RWPE2 (cell line): ENCODE measurements around the gene TXNL4A.

ENCODE experiments used
- ATAC-seq: fragments of 200-7000 bp; cut with Tn5 transposase; 3 replicates; pipeline ENCODE4 v1.9.1; 2021; ENCODE audit warnings: low read depth
- DNase-seq: peaks from one replicate; pipeline ENCODE4 v3.0.0-alpha.2; 2020; ENCODE audit warnings: low spot score
- H3K27ac ChIP-seq: fragments of 450-650 bp; 2 replicates; pipeline ENCODE4 v1.5.1; 2017; ENCODE audit warnings: mild to moderate bottlenecking; ENCODE audit not compliant: poor library complexity, severe bottlenecking
- H3K27me3 ChIP-seq: fragments of 250-450 bp; sonication (Bioruptor Pico); 2 replicates; pipeline ENCODE4 v1.5.1; 2021; ENCODE audit warnings: mild to moderate bottlenecking, moderate library complexity; ENCODE audit not compliant: insufficient read depth, poor library complexity, severe bottlenecking
- H3K36me3 ChIP-seq: fragments of 250-450 bp; sonication (Bioruptor Pico); 2 replicates; pipeline ENCODE4 v1.5.1; 2020; ENCODE audit warnings: low read depth, mild to moderate bottlenecking, moderate library complexity
- H3K4me1 ChIP-seq: fragments of 250-450 bp; sonication (Bioruptor Pico); 2 replicates; pipeline ENCODE4 v1.5.1; 2021; ENCODE audit warnings: mild to moderate bottlenecking, moderate library complexity; ENCODE audit not compliant: insufficient read depth, poor library complexity, severe bottlenecking
- H3K4me3 ChIP-seq: fragments of 250-450 bp; sonication (Bioruptor Pico); 2 replicates; pipeline ENCODE4 v1.5.1; 2021; ENCODE audit warnings: mild to moderate bottlenecking, moderate library complexity; ENCODE audit not compliant: severe bottlenecking
- H3K9me3 ChIP-seq: fragments of 250-450 bp; sonication (Bioruptor Pico); 2 replicates; pipeline ENCODE4 v1.5.1; 2021; ENCODE audit warnings: mild to moderate bottlenecking, moderate library complexity; ENCODE audit not compliant: severe bottlenecking
- TF ChIP-seq, protein P1 (sequence below): fragments of 450-650 bp; IDR thresholded peaks from one replicate; pipeline ENCODE4 v1.5.1; 2017; ENCODE audit warnings: mild to moderate bottlenecking, moderate library complexity; ENCODE audit not compliant: poor library complexity, severe bottlenecking

TXNL4A gene

DNA sequence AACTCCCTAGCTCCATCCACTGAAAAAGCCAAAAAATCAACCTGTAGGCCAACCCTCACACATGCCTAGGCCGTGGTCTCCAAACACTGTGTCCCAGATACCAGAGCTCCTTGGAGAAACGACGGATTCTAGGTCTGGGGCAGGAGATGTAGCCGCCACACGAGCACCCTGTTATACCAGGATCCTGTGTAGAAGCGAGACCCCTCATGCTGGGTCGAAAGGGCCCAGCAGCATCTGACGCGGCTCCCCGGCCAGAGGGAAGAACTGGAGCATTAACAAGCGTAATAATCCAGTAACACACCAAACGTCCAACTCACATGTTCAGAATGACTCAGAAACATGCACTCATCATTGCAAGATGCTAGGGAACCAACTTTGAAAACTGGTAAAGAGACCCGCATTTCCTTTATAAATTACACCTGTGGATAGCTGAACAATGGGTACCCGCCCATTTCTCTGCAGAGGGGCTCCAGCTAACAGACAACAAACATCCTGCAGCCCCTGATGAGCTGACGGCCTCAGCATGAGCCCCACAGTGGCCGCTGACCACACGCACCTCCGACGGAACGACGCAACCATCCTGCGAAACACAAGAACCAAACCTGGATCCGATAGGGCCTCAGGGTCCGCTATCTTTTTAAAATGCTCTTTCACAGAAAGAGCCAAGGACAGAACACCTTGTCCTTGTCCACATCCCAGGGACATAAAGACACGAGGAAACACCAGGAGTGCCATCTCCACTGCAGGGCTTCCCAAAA is 51.1 kb downstream of the TXNL4A start:
- H3K4me1 ChIP-seq = no peaks in the 10 kb centered on the region
- TF ChIP-seq, protein P1, sequence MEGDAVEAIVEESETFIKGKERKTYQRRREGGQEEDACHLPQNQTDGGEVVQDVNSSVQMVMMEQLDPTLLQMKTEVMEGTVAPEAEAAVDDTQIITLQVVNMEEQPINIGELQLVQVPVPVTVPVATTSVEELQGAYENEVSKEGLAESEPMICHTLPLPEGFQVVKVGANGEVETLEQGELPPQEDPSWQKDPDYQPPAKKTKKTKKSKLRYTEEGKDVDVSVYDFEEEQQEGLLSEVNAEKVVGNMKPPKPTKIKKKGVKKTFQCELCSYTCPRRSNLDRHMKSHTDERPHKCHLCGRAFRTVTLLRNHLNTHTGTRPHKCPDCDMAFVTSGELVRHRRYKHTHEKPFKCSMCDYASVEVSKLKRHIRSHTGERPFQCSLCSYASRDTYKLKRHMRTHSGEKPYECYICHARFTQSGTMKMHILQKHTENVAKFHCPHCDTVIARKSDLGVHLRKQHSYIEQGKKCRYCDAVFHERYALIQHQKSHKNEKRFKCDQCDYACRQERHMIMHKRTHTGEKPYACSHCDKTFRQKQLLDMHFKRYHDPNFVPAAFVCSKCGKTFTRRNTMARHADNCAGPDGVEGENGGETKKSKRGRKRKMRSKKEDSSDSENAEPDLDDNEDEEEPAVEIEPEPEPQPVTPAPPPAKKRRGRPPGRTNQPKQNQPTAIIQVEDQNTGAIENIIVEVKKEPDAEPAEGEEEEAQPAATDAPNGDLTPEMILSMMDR = no peak
- H3K36me3 ChIP-seq = peaks cover 26% of the 10 kb centered on the region; the same call in 1 of the 2 replicates
- no peak overlapping the region for H3K4me3 ChIP-seq
- peaks cover 10% of the 10 kb centered on the region for H3K9me3 ChIP-seq
- no peak overlapping the region for H3K27ac ChIP-seq
- DNase-seq (peak; percentile 26), ATAC-seq (no peak)
- no peaks in the 10 kb centered on the region for H3K27me3 ChIP-seq

DNA sequence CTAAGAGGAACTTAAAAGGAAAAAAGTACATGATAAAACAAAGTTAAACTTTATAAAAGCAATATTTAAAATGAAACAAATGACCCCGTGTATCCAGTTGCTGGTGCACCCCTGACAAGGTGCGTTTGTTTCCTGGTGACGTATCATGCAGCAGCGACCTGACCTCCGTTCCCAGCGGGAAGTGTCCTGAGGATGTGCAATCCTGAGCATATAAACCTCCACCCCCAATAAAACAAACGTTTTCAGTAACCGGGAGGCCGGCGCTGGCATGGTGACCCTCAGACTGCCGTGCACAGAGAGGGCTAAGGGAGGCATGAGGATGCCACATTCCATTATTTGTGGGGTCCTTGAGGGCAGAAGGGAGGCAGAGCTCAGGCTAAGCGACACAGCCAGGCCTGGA is 51.7 kb downstream of the TXNL4A start:
- DNase-seq (peak; percentile 23), ATAC-seq (no peak)
- Histone ChIP-seq H3K27me3 (no peaks in the 10 kb centered on the region), H3K9me3 (peaks cover 13% of the 10 kb centered on the region), H3K27ac (no peak overlapping the region), H3K4me1 (no peaks in the 10 kb centered on the region), H3K4me3 (no peak overlapping the region), H3K36me3 (peaks cover 22% of the 10 kb centered on the region; the same call in 1 of the 2 replicates)
- TF ChIP-seq, protein P1 = no peak

DNA sequence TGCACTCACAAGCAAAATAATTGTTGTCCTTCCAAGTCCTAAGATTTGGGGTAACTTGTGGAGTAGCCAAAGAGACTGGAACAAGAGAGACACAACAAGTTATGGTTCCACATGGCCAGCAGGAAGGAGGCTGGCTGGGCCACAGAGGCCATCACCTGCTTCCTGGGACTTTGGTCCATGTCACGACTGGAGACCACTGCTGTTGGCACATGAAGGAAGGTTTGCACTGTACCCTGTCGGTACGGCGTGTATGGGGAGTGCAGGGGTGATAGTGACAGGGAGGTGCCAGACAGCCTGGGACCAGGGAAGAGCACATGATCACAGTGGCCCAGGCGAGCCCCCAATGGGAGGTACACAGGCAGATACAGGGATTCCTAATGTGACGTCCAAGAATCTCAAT is 52.4 kb downstream of the TXNL4A start:
- DNase-seq (peak; percentile 19), ATAC-seq (no peak)
- Histone ChIP-seq H3K36me3 (peaks cover 20% of the 10 kb centered on the region; the same call in 1 of the 2 replicates), H3K27ac (no peak overlapping the region), H3K4me3 (no peak overlapping the region), H3K4me1 (no peaks in the 10 kb centered on the region), H3K27me3 (no peaks in the 10 kb centered on the region), H3K9me3 (peaks cover 16% of the 10 kb centered on the region)
- TF ChIP-seq, protein P1 = no peak

DNA sequence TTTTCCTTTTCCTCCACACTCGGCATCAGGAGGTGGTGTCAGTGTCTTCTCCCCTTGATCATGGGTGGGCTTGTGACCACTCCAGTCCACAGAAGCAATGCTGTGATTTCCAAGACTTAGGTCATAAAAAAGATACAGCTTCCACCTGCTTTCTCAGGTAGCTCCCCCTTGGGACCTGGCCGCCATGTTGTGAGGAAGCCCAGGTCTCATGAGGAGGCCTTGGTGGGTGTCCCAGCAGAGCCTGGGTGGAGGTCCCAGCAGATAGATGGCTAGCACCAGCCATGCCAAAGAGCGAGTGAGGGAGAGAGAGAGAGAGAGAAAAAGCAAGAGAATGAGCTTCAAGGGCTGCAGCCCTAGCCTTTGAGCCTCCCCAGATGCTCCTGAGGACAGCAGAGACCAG is 52.9 kb downstream of the TXNL4A start:
- Histone ChIP-seq H3K27ac (no peak overlapping the region), H3K9me3 (peaks cover 18% of the 10 kb centered on the region), H3K4me1 (no peaks in the 10 kb centered on the region), H3K27me3 (no peaks in the 10 kb centered on the region), H3K4me3 (no peak overlapping the region), H3K36me3 (peaks cover 24% of the 10 kb centered on the region)
- TF ChIP-seq, protein P1 = no peak
- ATAC-seq (no peak), DNase-seq (peak; percentile 18)

DNA sequence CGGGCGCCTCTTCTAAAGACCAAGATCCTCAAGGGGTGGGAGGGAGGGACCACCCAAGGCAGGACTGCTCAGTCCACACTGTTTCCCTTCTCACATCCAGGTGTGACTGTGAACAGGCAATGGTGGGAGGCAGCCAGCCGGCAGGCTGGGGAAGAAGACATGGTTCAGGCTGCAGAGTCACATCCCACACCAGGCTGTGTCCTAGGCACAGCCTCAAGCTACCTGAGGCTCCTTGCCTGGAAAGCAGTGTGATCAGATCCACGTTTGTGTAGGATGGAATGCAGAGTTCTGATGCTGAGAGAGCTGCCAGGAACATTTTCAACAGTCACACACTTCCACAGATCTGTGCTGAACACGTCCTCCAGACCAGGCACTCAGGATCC is 53.3 kb downstream of the TXNL4A start:
- H3K27me3 ChIP-seq = no peaks in the 10 kb centered on the region
- TF ChIP-seq, protein P1 = no peak
- ATAC-seq (no peak), DNase-seq (no peak)
- no peaks in the 10 kb centered on the region for H3K4me1 ChIP-seq
- no peak overlapping the region for H3K27ac ChIP-seq
- peaks cover 28% of the 10 kb centered on the region for H3K36me3 ChIP-seq
- peaks cover 22% of the 10 kb centered on the region for H3K9me3 ChIP-seq
- H3K4me3 ChIP-seq = no peak overlapping the region
